GM19025 (cell line): Measurements from ENCODE around the gene MRTFB.

ENCODE experiments used
- ATAC-seq: cut with Tn5 transposase; IDR thresholded peaks from one replicate; pipeline ENCODE4 v1.9.1; 2021; ENCODE audit warnings: mild to moderate bottlenecking, low read depth, moderate library complexity; ENCODE audit not compliant: unreplicated experiment

MRTFB gene

GRCh38 chr16:14063618-14064581 is 7.2 kb upstream of the MRTFB start:
- ATAC-seq = no peak

DNA sequence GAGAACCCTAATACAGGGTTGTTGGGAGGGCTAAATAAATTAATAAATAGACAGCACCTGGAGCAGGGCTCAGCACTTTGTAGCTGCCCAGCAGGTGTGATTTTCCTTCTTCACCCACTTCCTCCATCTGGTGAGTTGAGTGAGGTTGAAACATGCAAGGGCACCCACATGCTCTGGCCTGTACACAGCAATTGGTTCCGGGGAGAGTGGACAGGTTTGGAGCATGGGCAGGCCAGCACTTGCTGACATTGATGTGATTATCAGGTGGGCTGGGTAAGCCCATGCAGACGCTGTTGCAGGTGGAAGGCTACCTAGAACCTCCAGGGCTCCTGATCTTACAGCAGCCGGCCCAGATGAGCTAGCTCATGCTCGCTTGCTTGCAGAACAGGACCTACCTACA is 1.3 kb upstream of the MRTFB start:
- ATAC-seq = no peak

DNA sequence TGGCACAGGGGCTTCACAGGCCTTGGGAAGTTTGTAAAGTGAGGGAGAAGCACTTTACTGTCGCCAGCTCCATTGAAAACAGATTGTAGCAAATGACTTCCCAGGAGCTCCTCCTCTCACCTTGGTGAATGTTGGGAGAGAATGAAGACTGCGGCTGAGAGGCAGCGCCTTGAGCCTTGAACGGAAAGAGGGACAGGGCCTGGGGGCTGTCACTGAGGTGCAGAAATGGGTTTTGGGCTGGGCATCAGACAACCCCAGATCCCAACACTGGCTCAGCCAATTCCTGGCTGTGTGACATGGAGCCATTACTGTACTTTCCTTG is 603 bp upstream of the MRTFB start:
- ATAC-seq = peak; percentile 15

DNA sequence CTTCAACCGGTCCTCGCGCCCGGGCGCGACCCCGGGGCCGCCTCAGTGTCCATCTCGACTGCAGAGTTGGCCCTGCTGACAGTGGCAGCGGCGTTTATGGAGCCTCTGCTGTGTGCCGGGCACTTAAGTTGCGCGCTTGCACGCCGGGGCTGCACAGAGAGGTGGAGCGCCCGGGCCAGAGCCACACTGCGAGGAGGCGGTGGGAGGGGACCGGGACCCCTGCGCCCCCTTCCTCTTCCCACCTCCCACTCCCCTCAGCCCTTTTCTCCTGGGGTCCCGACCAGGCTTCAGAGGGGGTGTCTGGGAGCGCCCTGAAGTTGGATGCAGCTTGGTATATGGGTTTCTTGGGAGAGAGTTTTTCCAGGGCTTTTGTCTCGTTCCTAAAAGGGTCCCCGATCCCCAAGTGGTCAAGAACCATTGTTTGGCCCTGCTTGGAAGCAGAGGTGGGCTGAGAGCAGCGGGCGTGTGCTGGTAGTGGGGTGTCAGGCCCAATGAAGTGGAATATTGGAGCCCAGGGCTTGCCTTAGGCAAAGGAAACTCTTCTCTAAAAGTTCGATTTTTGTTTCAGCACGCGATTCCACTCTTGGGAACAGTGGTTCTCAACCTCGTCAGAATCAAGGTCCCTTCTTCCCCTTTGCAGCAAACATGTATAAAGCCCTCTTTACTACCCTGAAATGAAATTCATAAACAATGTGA is 605 bp downstream of the MRTFB start:
- peak; percentile 28 for ATAC-seq

GRCh38 chr16:14072360-14072759 is 1.2 kb downstream of the MRTFB start:
- ATAC-seq = no peak

GRCh38 chr16:14074544-14074943 is 3.4 kb downstream of the MRTFB start:
- ATAC-seq = no peak

DNA sequence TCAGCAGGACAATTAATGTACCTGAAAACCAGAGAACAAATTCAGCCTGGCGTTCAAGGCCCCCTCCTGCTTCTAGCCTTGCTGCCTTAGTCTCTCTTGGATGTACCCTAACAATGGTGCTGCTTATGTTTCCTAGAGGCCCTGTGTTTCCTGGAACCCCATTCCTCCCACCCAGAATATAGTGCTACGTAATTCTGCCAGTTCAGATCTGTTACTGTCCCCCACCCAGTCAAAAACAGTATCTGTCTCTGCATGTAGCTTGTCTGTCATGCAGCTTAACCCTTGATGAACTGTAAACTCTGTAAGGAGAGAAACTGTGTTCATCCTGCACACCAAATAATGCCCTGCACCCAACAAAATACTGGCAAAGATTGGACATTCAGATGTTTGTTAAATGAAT is 6.8 kb downstream of the MRTFB start:
- ATAC-seq = no peak

DNA sequence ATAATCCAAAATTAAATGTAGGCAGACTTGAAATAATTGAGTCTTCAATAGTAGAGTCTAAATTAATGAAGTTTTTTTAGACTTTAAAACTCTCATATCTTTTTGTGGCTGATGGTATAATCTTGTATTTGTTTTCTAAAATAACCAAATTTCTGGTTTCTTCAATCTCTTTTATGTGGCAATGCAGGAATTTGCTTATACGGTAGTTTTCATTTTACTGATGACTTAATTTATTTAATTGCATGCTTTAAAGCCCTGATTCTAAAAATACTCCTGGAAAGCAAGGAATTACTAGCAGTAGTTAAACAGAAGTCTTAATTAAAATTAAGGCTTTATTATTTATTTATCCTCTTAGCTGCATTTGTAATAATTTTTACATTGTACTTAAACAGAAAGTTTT is 15.4 kb downstream of the MRTFB start:
- ATAC-seq = no peak

DNA sequence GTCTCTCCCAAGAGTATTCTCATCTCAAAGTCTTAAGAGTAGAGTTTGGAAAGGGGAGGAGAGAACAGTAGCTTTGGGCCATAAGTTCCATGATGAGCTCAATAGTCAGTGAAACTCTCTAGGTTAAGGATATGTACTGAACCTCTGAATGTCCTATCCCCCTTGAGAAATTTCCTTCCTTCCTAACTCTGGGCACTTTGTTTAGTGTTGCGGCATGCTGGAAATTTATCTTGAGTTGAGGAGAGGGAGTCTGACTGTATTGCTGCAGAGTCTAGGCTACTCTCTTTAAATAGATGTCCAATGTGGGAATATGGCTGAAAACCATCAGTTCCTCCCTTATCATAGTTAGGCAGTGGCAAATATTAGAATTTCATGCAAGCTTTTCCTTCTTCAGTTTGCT is 16.1 kb downstream of the MRTFB start:
- no peak for ATAC-seq

DNA sequence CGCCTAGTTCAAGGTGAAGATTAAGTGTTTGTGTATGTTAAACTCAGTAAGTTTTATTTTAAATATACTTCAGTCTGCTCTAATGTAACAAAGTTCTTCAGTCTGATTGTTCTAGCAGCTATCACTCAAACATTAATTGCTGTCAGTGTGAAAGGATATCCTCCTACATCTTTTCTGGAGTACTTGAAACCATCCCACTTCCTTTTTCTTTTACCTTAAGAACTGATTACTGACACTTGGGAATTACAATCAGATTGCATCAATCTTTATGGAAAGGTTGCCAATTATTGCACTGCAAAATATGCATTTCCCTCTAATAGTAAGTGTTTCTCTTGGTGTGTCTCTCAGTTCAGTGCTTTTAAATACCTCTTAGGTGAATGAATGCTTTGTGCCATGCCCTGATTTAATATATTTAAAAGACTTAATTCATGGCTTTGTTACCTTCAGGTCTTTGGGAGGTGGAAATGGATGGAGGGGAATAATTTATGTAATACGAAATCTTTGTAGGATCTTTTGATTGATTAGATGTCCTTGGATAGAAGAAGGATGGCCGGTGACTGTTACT is 16.6 kb downstream of the MRTFB start:
- ATAC-seq = no peak

DNA sequence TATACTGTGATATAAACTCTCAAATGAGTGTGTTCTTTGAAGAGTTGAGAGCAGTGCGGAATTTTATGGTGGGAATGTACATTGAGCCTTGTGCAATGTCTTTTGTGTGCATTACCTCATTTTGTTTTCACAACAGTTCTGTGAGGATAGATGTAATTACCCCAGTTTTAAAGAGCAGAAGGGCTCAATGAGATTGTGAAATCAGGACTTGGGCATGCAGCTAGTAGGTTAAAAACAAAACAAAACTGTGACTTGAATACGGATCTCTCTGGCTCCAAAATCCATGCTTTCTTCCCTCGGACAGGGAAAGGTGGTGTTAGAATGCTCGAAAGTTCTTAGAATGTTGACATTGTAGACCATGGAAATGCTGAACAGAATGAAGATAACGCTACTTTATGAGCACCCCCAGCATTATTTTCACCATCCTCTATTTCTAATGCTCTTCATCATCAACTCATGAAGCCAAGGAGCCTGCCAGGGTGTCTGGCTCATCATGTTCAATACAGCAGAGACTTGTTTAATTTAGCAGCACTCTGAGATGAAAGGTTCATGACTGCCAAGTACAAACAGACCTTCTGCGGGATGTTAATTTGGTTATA is 17.1 kb downstream of the MRTFB start:
- ATAC-seq = no peak

DNA sequence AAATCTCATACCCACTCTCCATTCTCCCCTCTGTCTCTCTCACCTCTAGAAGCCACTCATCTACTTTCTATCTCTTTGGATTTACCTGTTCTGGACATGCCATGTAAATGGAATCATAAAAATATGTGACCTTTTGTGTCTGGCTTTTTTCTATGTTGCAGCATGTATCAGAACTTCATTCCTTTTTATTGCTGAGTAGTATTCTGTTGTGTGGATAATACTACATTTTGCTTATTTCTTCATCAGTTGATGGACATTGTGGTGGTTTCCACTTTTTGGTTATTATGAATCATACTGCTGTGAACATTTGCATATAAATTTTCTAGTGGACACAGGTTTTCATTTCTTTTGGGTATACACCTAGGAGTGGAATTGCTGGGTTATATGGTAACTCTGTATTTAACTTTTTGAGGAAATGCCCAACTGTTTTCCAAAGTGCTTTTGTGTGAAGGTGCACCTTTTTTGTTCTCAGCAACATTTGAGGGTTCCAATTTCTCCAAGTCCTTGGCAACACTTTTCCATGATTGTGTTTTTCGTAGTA is 18.2 kb downstream of the MRTFB start:
- ATAC-seq = no peak

- no peak for ATAC-seq
These were observed 21.4 kb downstream of the MRTFB start for GRCh38 chr16:14092561-14092960.

DNA sequence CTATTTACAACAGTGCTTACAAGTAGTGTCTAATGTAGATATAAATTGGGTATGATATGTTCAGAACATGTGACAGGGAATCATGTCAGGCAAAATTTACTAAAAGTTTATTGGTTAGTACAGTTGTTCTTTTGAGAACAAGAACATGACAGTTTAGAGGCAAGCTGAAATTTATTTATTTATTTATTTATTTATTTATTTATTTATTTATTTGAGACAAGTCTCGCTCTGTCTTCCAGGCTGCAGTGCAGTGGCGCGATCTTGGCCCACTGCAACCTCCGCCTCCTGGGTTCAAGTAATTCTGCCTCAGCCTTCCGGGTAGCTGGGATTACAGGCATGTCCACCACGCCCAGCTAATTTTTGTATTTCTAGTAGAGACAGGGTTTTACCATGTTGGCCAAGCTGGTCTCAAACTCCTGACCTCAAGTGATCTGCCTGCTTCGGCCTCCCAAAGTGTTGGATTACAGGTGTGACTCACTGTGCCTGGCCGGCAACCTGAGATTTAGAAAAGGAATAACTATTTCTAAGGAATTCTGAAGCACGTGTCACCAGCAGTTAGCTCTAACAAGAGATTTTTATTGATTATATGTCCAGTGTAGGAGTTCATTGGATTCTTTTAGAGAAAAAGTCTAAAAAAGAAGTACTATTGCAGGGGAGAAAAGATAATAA is 24.9 kb downstream of the MRTFB start:
- no peak for ATAC-seq

DNA sequence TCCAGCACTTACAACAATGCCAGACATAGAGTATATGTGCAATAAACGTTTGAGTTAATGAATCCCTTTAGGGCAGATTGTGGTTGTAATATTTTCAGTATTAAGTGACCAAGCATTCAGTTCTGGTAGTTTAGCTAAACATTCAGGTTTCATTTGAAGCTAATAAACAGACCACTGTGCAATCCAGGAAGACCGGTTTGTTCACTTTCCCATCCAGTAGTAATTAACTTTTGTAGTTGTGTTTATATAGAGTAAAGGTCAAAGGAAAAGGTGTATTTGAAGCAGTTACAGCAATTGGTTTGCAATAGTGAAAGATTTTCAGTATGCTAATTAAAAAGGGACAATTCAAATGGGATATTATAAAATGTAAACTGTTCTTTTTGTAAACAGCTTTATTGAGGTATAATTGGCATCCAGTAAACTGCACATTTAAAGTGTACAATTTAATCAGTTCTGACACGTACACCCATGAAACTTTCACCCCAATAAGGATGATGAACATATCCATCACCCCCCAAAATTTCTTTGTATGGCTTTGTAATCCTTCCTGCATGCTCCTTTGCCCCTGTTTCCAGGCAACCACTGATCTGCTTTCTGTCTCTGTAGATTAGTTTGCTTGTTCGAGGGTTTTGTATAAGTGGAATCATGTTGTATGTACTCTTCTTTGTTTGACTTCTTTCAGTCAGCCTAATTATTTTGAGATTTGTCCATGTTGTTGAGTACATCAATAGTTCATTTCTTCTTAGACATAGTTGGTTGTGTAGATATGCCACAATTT is 26.3 kb downstream of the MRTFB start:
- ATAC-seq = no peak

GRCh38 chr16:14098081-14098480 is 27.0 kb downstream of the MRTFB start:
- ATAC-seq = no peak

DNA sequence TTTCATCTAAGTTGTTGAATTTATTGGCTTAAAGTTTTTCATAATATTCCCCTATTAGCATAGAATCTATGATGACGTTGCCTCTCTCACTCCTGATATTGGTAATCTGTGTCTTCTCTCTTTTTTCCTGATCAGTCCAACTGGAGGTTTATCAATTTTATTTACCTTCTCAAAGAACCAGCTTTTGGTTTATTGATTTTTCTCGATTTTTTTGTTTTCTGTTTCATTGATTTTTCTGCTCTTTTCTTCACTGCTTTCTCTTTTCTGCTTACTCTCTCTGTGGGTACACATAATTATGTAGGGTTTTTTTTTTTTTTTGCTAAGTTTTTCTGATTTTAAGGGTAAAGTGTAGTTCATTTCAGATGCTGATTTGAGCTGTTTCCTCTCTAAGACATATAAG is 29.7 kb downstream of the MRTFB start:
- no peak for ATAC-seq

DNA sequence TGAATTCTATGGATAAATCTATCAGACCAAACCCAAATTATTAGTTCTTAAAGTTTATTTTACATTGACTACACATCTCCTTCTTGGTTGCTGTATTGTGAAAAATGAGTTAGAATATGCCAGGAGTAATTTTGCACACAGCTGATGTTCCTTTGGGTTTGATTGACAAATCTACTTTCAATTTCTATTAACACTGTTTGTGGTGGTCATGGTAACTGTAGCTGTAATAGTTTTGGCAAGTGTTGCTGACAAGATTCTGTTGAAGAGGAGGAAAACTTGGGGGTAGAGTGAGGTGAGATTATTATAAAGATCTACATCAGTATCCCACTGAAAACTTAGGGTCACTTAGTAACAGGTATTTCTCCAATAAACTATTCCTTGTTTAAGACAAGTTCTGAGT is 30.3 kb downstream of the MRTFB start:
- no peak for ATAC-seq

DNA sequence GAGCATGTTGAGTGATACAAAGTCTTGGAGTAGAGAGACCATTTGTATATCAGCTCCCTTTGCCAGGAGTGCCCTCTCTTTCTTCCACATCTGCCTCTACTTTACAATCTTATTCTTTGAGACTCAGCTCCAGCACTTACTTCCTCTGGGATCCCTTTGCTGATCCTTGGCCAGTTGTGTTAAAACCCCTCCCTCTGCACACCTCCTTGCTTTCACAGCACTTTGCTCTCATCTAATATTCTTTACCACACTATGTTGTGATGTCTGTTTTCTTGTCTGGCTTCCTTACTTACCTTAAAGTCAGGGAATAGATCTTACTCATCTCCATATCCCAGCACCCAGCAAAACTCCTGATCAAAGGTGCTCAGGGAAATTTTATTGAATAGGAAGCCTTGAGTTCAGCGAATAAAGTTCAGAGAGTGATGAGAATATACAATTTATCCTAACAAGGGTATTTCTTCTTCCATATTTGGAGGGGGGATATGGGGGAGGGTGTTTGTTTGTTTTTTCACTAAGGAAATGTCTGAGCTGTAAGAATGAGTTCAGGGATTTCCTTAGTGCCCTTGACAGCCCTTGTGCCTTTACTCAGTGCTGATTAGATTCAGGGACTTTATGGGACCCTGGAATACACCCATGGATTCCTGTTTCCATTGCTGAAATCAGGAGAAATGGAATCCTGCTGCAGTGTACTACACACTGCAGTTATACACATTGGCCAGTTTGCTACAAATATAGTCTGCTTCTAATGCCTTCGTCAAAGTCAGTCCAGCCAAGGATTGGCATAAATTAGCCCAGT is 32.0 kb downstream of the MRTFB start:
- ATAC-seq = no peak
